Stimulated activated memory B cell treated with anti-CD40 and anti-IgM and Interleukin-4, amounts not matched to agents 10 μg/mL and 1 μg/mL and 100 μg/mL, for 72 hours (primary cell): ENCODE results near the gene CTNNBL1.

Source experiments
- ATAC-seq: fragments of 150-1000 bp; cut with Tn5 transposase; 2 replicates; pipeline ENCODE4 v1.10.0; 2021
- H3K27ac Mint-ChIP-seq: one replicate; pipeline ENCODE4 v1.8.0; 2022; ENCODE audit warnings: mild to moderate bottlenecking, mixed read lengths
- H3K27me3 Mint-ChIP-seq: one replicate; pipeline ENCODE4 v1.8.0; 2022; ENCODE audit warnings: mixed read lengths
- H3K36me3 Mint-ChIP-seq: one replicate; pipeline ENCODE4 v1.8.0; 2022; ENCODE audit warnings: mixed read lengths
- H3K4me1 Mint-ChIP-seq: one replicate; pipeline ENCODE4 v1.8.0; 2022; ENCODE audit warnings: mixed read lengths
- H3K4me3 Mint-ChIP-seq: one replicate; pipeline ENCODE4 v1.8.0; 2022; ENCODE audit warnings: mild to moderate bottlenecking, moderate library complexity, mixed read lengths
- H3K9me3 Mint-ChIP-seq: one replicate; pipeline ENCODE4 v1.8.0; 2022; ENCODE audit warnings: mixed read lengths

CTNNBL1 gene

DNA sequence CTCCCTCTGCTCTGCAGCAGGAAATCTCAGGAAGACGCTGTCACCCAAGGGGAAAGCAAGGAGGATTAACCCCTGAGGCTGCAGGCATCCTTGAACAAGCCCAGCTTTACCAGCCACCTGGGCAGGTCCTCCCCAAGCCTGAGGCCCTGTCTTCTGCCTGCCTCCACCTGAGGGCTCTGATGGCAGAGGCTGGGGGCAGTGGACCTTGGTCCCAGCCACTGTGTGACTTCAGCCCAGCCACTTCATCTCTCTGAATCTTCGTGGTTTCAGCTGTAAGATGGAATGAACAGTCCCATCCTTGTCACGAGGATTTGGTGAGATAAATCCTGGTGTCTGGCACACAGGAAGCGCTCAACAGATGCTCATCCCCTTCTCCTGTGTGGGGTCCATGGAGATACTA is 200.6 kb downstream of the CTNNBL1 start:
- H3K27me3 Mint-ChIP-seq = no peaks in the 10 kb centered on the region
- no peak overlapping the region for H3K27ac Mint-ChIP-seq
- no peak for ATAC-seq
- H3K36me3 Mint-ChIP-seq = no peaks in the 10 kb centered on the region
- H3K4me3 Mint-ChIP-seq = no peak overlapping the region
- H3K9me3 Mint-ChIP-seq = peaks cover 3% of the 10 kb centered on the region
- H3K4me1 Mint-ChIP-seq = peaks cover 13% of the 10 kb centered on the region

DNA sequence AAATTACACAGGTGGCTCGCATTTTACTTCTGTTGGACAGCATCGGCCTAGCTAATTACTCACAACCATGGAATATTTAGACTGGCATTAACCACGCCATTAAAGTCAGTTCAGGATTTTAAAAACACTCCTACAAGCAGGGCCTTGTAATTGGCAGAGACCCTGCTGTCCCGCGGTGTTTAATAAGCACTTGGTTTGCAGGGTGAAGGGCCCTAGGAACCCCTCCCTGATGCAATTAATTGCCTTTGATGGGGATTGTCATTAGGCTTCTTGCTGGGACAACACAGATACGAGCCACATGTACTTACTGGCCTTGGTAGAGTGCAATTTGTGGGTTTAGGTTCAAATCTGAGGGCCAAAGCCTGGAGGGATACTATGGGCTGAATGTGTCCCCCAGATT is 201.3 kb downstream of the CTNNBL1 start:
- peaks cover 8% of the 10 kb centered on the region for H3K4me1 Mint-ChIP-seq

DNA sequence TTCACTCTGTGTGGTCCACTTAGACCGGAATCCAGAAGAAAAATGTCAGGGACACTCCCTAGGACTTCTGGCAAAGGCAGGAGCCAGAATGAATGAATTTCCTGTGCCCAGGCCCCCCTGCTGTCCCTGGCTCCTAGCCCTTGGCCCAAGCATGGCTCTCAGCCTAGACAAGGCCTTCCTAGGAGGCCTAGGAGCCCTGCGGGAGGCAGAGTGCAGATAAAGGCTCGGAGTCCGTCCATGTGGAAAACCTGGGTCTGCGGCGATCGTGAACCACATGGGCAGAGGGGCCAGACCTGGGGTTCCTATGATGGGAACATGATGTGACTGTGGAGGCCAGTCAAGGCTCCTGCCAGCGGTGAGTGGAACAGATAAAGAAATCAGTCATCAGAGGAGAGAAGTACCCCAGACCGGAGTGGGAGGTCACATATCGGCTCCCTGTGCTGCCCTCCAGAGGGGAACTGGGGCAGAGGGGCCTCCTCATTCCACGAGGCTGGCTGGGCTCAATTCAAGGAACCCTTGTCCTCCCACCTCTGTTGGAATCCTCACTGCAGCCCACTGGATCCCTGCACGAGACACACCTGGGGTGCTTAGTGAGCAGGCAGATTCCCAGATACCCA is 203.2 kb downstream of the CTNNBL1 start:
- no peak overlapping the region for H3K4me3 Mint-ChIP-seq
- no peak overlapping the region for H3K27ac Mint-ChIP-seq
- H3K36me3 Mint-ChIP-seq = no peaks in the 10 kb centered on the region
- peaks cover 15% of the 10 kb centered on the region for H3K4me1 Mint-ChIP-seq
- peaks cover 3% of the 10 kb centered on the region for H3K9me3 Mint-ChIP-seq
- no peak for ATAC-seq
- peaks cover 15% of the 10 kb centered on the region for H3K27me3 Mint-ChIP-seq

More for the DNA sequence above, 201.3 kb downstream of the CTNNBL1 start:
- Mint-ChIP-seq H3K27me3 (no peaks in the 10 kb centered on the region), H3K4me3 (no peak overlapping the region), H3K36me3 (no peaks in the 10 kb centered on the region), H3K27ac (no peak overlapping the region), H3K9me3 (peaks cover 3% of the 10 kb centered on the region)
- ATAC-seq = no peak

DNA sequence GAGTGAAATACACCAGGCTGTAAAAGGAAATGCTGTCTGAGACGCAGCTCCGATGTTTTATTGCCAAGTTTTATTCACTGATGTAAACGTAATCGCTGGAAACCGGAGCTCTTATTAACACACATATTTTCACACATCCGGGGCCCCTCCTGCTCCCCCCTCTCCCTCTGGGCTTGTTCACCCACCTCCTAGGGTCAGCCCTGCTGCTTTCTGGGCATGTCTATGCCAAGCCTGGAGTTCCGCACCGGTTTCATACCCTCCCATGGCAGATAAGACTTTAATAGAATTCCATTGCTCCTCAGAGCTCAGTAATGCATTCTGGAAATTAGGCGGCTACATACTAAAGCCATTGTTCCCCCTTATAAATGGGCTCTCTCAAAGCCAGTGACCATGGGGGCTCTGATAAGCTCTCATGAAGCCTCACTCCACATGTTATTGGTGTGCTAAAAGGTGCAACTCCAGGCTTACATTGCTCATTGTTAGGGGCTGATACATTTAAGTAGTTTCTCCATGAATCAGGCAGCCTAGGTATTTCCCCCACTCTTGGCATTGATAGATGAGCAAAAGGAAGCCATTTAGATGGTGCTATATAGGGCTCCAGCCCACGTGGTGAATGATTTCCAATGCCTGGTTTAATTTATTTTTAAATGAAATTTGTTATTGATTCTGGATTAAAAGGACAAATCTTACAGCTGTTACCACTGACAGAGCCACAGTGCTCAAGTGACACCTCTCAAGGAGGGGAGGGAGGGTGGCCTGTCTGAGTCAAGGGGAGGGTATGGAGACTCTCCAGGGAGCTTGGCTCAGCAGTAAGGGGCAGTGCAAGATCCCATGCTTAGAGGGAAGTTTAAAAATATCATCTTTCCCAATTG is 204.6 kb downstream of the CTNNBL1 start:
- Mint-ChIP-seq H3K27me3 (peaks cover 23% of the 10 kb centered on the region), H3K36me3 (no peaks in the 10 kb centered on the region), H3K4me1 (peaks cover 20% of the 10 kb centered on the region), H3K9me3 (peaks cover 3% of the 10 kb centered on the region), H3K27ac (no peak overlapping the region), H3K4me3 (no peak overlapping the region)
- ATAC-seq = no peak

DNA sequence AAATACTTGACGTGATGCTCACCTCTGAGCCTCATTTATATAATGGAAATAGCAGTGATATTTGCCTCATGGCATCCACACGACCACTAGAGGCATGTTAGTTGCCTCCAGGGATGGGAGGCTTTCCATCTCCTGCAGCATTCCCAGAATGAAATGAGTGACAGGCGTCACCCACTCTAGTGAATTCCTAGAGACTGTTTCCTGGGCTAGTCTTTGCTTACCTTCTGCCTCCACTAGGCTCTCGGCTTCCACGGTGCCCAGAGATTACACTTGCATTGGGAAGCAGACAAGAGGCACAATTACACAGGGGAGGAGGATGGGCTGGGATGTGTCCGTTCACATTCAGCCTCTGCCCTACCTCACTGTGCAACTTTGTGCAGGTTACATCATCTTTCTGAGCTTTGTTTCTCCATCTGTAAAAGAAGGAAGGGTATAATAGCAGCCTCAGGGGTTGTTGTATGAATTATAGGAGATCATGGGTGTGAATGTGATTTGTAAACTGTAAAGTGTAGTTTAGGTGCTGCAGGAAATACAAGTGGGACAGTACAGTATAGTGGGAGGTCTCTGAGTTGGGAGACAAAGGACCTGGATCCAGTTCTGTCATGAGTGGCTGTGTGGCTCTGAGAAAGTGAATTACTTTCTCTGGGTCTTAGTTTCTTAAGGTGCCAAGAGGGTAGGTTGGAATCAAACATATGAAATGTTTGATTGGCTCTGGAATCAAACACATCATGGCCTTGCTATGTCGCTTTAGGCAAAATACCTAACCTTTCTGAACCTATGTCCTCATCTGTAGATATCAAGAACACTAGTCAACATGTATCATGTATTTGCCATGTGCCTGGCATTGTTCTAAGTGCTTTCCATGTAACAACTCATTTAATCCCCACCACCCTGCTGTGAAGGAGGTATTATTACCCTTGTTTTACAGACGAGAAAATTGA is 205.5 kb downstream of the CTNNBL1 start:
- peaks cover 21% of the 10 kb centered on the region for H3K4me1 Mint-ChIP-seq
- no peak for ATAC-seq
- no peaks in the 10 kb centered on the region for H3K9me3 Mint-ChIP-seq
- H3K4me3 Mint-ChIP-seq = no peak overlapping the region
- peaks cover 32% of the 10 kb centered on the region for H3K27me3 Mint-ChIP-seq
- no peaks in the 10 kb centered on the region for H3K36me3 Mint-ChIP-seq
- no peak overlapping the region for H3K27ac Mint-ChIP-seq

DNA sequence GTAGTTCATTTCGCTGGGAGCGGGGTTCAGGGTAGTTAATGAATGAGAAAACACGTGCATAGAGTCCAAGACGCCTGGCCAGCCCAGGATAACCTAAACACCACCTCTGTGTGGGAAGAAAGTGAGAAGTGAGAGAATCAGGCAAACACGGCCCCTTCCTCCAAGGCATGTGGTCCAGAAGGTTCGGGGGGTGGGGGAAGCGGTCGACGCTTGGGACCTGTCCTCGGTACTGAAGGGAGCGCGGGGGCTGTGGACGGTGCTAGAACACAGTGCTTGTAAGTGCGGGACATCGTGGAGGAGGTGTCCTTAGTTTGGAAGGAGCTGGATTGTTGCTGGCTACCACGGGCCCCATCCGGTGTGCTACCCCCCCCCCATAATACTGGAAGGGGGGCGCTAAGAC is 207.4 kb downstream of the CTNNBL1 start:
- no peak for ATAC-seq
- peaks cover 51% of the 10 kb centered on the region for H3K27me3 Mint-ChIP-seq
- no peaks in the 10 kb centered on the region for H3K36me3 Mint-ChIP-seq
- H3K27ac Mint-ChIP-seq = no peak overlapping the region
- H3K9me3 Mint-ChIP-seq = no peaks in the 10 kb centered on the region
- H3K4me1 Mint-ChIP-seq = peaks cover 21% of the 10 kb centered on the region
- H3K4me3 Mint-ChIP-seq = no peak overlapping the region

DNA sequence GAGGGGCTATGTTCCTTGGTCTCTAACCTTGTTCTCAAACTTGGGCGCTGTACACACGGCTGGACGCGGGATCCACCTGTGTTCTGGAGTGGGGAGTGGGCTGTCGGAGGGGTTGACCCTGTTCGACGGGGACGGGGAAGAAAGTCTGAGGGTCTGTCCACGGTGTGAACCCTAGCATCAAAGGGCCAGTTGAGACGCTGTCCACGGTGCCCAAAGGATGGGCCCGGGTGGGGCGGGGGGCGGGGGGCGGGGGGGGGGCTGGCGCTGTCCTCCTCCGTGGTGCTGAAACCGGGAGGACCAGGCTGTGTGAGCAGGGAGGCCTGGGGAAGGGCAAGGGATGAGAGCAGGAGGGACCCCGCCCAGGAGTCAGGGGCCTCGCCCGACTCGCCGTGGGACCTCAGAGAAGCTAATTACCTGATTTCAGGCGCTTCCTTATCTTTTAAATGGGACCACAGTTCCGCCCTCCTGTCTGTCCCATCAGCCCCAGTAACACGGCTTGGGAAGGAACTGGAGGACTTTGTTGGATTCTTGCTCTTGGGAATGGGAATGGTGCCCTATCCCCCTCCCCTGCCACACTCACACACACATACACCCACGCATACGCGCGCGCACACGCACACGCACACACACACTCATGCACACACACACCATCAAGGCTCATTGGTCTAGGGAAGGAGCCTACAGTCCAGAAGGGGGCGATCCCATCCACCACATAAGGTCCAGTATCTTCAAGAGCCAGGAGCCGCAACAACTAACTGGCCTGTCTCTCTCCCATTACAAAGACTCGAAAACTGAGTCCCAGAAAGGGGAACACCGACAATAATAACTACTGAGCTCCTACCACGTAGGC is 208.0 kb downstream of the CTNNBL1 start:
- Mint-ChIP-seq H3K27me3 (peaks cover 55% of the 10 kb centered on the region), H3K36me3 (no peaks in the 10 kb centered on the region), H3K4me1 (peaks cover 21% of the 10 kb centered on the region), H3K9me3 (no peaks in the 10 kb centered on the region), H3K27ac (no peak overlapping the region), H3K4me3 (peak overlapping the region; percentile 46)
- peak; percentile 50 for ATAC-seq

DNA sequence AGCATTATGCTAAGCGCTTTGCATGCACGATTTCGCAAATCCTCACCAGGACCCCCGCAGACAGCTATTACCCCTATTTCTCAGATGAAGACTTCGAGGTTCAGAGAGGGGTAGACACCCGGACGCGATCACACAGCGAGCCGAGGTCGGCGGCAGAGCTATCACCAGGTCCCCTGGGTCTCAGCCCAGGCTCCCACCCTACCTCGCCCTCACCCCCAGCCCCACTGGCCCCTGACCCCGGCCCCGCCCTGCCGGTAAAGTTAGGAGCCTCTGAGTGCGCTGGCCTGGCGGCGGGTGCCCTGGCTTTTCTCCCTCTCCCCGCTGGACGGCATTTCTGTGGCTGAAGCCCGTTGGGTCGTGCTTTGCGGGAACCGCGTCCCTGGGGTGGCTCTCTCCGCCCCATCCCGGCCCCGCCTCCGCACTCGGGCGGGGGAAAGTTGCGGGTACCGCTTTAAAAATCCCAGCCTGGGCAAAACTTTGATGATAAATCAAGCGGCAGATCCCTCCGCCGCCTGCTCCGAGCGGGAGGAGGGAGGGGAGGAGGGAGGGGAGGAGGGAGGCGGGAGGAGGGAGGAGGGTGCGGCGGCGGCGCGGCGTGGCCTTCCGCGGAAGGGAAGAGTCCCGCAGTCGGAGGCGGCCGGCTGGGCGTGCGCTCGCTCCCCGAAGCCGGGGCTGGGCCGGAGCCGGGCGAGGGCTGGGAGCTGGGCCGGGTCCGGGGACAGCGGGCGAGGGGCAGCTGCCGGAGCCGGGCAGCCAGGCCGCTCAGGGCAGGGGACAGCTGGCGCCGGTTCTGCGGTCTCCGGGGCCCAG is 208.9 kb downstream of the CTNNBL1 start, which contains the start of gene VSTM2L:
Gene VSTM2L, plus strand, starts transcription at position 624 of the 810 bp plus-strand sequence. CDS start 224 bp downstream, outside the sequence.
- Mint-ChIP-seq H3K27me3 (peaks cover 55% of the 10 kb centered on the region), H3K9me3 (no peaks in the 10 kb centered on the region), H3K4me1 (peaks cover 21% of the 10 kb centered on the region), H3K4me3 (peak within 1 kb of the TSS; percentile 78), H3K36me3 (no peaks in the 10 kb centered on the region), H3K27ac (peak within 1 kb of the TSS; percentile 0)
- no peak for ATAC-seq

DNA sequence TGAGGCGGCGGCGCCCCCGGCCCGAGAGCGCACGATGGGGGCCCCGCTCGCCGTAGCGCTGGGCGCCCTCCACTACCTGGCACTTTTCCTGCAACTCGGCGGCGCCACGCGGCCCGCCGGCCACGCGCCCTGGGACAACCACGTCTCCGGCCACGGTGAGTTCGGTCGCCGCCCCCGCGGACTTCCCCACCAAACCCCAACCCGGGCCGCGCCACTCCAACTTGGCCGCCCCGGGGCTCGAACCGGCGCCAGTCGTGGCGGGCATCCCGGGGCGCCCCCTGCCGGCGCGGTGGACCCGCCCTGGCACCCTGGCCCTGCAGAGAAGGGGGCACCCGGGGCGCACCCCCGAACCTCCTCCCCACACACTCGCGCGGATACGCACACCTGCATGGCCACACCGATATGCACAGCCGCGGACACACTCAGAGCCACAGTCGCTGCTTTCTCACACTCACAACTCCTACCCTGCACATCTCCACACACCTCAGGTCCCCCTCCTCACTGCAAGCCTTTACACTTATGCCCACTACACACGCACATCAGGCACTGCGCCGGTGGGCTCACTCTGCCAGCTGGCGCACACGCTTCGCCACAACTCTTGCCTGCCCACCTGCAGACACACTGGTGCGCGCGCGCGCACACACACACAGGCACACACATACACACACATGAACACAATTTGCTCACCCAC is 209.6 kb downstream of the CTNNBL1 start:
- ATAC-seq = peak; percentile 40
- Mint-ChIP-seq H3K9me3 (no peaks in the 10 kb centered on the region), H3K27ac (peak overlapping the region; percentile 0), H3K4me3 (peak overlapping the region; percentile 78), H3K27me3 (peaks cover 63% of the 10 kb centered on the region), H3K4me1 (peaks cover 21% of the 10 kb centered on the region), H3K36me3 (no peaks in the 10 kb centered on the region)

DNA sequence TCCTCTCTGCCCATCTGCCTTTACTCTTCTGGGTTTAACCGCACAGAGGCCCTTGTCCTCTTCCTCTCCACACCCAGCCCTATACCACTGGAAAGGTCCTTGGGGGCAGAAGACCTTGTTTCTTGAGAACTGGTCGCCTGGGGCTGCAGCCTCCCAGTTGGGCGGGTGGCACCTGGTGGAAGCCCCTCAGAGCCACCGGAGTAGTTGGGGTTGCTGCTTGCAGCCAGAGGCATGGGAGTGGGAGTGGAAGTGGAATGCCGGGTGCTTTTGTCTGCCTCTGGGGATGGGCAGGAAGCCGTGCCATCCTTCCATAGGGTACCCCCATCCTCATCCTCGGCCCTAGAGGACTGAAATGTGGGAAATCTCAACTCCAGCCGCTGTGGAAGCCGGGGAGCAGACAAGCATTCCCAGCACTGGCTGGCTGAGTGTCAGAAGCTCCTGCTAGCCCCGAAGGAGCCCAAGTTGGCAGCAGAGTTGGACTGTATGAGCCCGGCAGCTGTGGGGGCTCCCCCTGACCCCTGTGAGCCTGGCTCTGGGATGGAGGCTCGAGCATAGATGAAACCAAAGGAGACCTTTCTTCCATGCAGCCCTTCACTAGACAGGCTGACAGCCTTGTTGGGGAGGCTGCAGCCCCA is 210.3 kb downstream of the CTNNBL1 start:
- no peaks in the 10 kb centered on the region for H3K9me3 Mint-ChIP-seq
- H3K27ac Mint-ChIP-seq = peak overlapping the region; percentile 0
- ATAC-seq = no peak
- peaks cover 69% of the 10 kb centered on the region for H3K27me3 Mint-ChIP-seq
- peaks cover 21% of the 10 kb centered on the region for H3K4me1 Mint-ChIP-seq
- peak overlapping the region; percentile 78 for H3K4me3 Mint-ChIP-seq
- H3K36me3 Mint-ChIP-seq = no peaks in the 10 kb centered on the region

DNA sequence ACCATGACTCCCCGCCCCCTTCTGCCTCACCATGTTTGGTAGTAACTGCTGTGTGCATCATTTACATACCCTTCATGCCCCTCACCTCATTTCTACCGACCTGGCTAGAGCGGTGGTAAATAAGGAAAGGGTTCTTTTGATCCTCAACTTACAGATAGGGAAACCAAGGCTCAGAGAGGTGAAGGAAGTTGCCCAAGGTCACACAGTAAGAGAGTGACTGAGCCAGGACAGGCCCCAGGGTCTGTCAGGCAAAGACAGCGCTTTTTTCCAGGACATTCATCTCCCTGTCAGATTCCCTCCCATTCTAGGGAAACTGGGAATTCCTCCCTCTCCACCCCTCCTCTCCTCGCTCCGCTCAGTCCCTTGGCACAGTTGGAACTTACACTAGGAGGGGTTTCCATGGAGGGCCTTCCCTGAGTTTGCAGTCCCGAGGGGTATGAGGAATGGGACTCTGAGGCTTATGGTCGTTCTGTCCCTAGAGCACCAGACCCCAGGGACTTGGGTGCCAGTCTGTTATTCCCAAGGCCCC is 211.1 kb downstream of the CTNNBL1 start:
- ATAC-seq = no peak
- H3K27me3 Mint-ChIP-seq = peaks cover 72% of the 10 kb centered on the region
- H3K9me3 Mint-ChIP-seq = no peaks in the 10 kb centered on the region
- H3K27ac Mint-ChIP-seq = no peak overlapping the region
- H3K4me1 Mint-ChIP-seq = peaks cover 21% of the 10 kb centered on the region
- no peaks in the 10 kb centered on the region for H3K36me3 Mint-ChIP-seq
- H3K4me3 Mint-ChIP-seq = no peak overlapping the region

DNA sequence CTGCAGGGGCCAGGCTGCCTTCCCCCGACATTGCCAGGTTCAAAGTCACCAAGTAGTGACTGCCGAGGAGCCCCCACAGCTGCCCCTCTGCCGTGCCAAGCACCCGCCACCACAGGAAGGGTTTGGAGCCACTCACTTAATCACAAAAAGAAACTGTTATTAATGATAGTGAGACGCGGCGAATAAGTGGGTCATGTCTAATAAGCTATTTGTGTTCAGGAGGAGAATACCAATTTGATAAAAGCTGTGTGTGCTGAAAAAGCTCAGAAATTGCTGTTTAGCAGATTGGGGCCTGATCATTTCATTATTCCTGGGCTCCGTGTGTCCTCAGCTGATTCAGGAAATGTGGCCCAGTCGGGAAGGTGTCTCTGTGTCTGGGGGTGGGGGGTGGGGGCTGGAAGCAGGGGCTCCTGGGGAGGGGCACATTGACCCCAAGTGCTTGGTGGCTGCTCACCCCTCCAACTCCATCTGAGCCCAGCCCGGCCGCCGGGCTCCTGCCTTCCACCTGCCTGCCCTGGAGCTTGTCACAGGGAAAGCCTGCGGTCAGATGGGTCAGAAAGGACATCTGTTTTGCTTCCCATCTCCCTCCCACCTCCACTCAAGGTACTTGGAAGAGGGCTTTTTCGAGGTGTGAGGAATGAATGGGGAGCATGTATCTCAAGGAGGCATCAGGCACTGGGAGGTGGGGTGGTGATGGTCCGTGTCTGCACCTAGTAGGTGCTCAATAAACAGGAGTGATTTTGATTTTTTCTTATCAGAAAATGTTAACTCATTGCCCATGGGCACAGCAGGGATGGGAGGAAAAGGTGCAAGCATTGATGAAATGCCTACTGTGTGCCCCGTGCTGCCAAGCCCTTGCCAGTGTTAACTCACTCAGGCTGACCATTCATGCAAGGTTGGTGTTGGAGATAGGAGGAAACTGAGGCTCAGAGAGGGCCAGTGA is 212.1 kb downstream of the CTNNBL1 start:
- no peaks in the 10 kb centered on the region for H3K9me3 Mint-ChIP-seq
- peaks cover 20% of the 10 kb centered on the region for H3K4me1 Mint-ChIP-seq
- no peak for ATAC-seq
- peaks cover 68% of the 10 kb centered on the region for H3K27me3 Mint-ChIP-seq
- H3K36me3 Mint-ChIP-seq = no peaks in the 10 kb centered on the region
- H3K4me3 Mint-ChIP-seq = no peak overlapping the region
- H3K27ac Mint-ChIP-seq = no peak overlapping the region
